H1 (cell line): Measurements from ENCODE around the gene TP53.

Experiments
- CBX8 ChIP-seq: fragments of 300-800, 300-1000 bp; sonication (generic); IDR thresholded peaks from 2 replicates; pipeline ENCODE4 v1.7.1; 2016; ENCODE audit warnings: low read depth, low read length, borderline replicate concordance
- CEBPB ChIP-seq: IDR thresholded peaks from 2 replicates; pipeline ENCODE4 v1.6.1; 2012; ENCODE audit warnings: low read depth, low read length
- CHD1 ChIP-seq: IDR thresholded peaks from 2 replicates; pipeline ENCODE4 v1.6.1; 2012; ENCODE audit warnings: low read depth, low read length, improper control_type of control experiment
- CHD2 ChIP-seq: IDR thresholded peaks from 2 replicates; pipeline ENCODE4 v1.6.1; 2012; ENCODE audit warnings: low read length, improper control_type of control experiment
- CTCF ChIP-seq, 3 experiments: IDR thresholded peaks; 1 replicate in 2 of 3; 2 replicates in 1 of 3; pipeline versions ENCODE4 v1.5.1 to v1.6.1; 2011; ENCODE audit warnings: low read length in 3 of 3, mild to moderate bottlenecking in 3 of 3, inconsistent platforms in 2 of 3, low read depth in 1 of 3, moderate library complexity in 1 of 3; ENCODE audit not compliant: insufficient read depth in 1 of 3; ENCODE audit errors: control extremely low read depth in 1 of 3
- EP300 ChIP-seq, 2 experiments: IDR thresholded peaks; 1 replicate in 1 of 2; 2 replicates in 1 of 2; pipeline ENCODE4 v1.6.1; 2011 to 2012; ENCODE audit warnings: low read depth in 2 of 2, low read length in 2 of 2, mild to moderate bottlenecking in 2 of 2, borderline replicate concordance in 1 of 2, inconsistent platforms in 1 of 2, moderate library complexity in 1 of 2
- EZH2 ChIP-seq: fragments of 200-600 bp; sonication (generic); IDR thresholded peaks from 2 replicates; pipeline ENCODE4 v1.7.1; 2012; ENCODE audit warnings: low read depth, mild to moderate bottlenecking, moderate library complexity, low read length, inconsistent platforms; ENCODE audit not compliant: severe bottlenecking
- GABPA ChIP-seq: IDR thresholded peaks from 2 replicates; pipeline ENCODE4 v1.6.1; 2011; ENCODE audit warnings: mild to moderate bottlenecking, low read length, moderate library complexity, borderline replicate concordance; ENCODE audit not compliant: insufficient read depth
- GTF2F1 ChIP-seq: IDR thresholded peaks from 2 replicates; pipeline ENCODE4 v1.6.1; 2012; ENCODE audit warnings: low read depth, low read length, improper control_type of control experiment, borderline replicate concordance
- HDAC6 ChIP-seq: IDR thresholded peaks from one replicate; pipeline ENCODE4 v1.7.1; 2012; ENCODE audit warnings: low read depth, mild to moderate bottlenecking, inconsistent platforms, low read length, moderate library complexity
- MAX ChIP-seq: IDR thresholded peaks from 2 replicates; pipeline ENCODE4 v1.6.1; 2012; ENCODE audit warnings: inconsistent platforms
- POLR2A ChIP-seq, 2 experiments: IDR thresholded peaks; 1 replicate in 1 of 2; 2 replicates in 1 of 2; pipeline ENCODE4 v1.6.1; 2011; ENCODE audit warnings: low read depth in 2 of 2, low read length in 2 of 2, mild to moderate bottlenecking in 2 of 2; ENCODE audit errors: control extremely low read depth in 1 of 2
- POLR2AphosphoS5 ChIP-seq: IDR thresholded peaks from 2 replicates; pipeline ENCODE4 v1.6.1; 2011; ENCODE audit warnings: low read depth, low read length

GRCh38 chr17:7640783-7641182, 46.5 kb downstream of the TP53 start:
- TF ChIP-seq EZH2 (no peak), CBX8 (no peak), CTCF (IDR thresholded peaks at IDR 0.05; ENCODE audit: control extremely low read depth in 1 of 3, insufficient read depth in 1 of 3, low read depth in 1 of 3, low read length in 3 of 3) (no peak), POLR2A (IDR thresholded peaks at IDR 0.05; ENCODE audit: control extremely low read depth in 1 of 2, low read depth in 2 of 2, low read length in 2 of 2) (no peak), CEBPB (no peak), MAX (no peak), CHD1 (no peak), HDAC6 (no peak), GABPA (no peak), POLR2AphosphoS5 (no peak), GTF2F1 (no peak), EP300 (IDR thresholded peaks at IDR 0.05; ENCODE audit: borderline replicate concordance in 1 of 2, low read depth in 2 of 2, low read length in 2 of 2) (no peak), CHD2 (no peak)
